Measurements from ENCODE around the gene DCAF11.

GRCh38 chr14:24086193-24086955, 28.2 kb upstream of the DCAF11 start:
- TF ChIP-seq, protein P1, sequence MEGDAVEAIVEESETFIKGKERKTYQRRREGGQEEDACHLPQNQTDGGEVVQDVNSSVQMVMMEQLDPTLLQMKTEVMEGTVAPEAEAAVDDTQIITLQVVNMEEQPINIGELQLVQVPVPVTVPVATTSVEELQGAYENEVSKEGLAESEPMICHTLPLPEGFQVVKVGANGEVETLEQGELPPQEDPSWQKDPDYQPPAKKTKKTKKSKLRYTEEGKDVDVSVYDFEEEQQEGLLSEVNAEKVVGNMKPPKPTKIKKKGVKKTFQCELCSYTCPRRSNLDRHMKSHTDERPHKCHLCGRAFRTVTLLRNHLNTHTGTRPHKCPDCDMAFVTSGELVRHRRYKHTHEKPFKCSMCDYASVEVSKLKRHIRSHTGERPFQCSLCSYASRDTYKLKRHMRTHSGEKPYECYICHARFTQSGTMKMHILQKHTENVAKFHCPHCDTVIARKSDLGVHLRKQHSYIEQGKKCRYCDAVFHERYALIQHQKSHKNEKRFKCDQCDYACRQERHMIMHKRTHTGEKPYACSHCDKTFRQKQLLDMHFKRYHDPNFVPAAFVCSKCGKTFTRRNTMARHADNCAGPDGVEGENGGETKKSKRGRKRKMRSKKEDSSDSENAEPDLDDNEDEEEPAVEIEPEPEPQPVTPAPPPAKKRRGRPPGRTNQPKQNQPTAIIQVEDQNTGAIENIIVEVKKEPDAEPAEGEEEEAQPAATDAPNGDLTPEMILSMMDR (conservative IDR thresholded peaks at IDR 0.05) = no peak
- TF ChIP-seq ZFX (IDR thresholded peaks at IDR 0.05) = no peak
